HG03439 (cell line): ENCODE data around the gene ADGB.

Experiments used
- ATAC-seq: cut with Tn5 transposase; IDR thresholded peaks from one replicate; pipeline ENCODE4 v1.9.1; 2021; ENCODE audit warnings: mild to moderate bottlenecking, moderate library complexity; ENCODE audit not compliant: unreplicated experiment

Gene ADGB

DNA sequence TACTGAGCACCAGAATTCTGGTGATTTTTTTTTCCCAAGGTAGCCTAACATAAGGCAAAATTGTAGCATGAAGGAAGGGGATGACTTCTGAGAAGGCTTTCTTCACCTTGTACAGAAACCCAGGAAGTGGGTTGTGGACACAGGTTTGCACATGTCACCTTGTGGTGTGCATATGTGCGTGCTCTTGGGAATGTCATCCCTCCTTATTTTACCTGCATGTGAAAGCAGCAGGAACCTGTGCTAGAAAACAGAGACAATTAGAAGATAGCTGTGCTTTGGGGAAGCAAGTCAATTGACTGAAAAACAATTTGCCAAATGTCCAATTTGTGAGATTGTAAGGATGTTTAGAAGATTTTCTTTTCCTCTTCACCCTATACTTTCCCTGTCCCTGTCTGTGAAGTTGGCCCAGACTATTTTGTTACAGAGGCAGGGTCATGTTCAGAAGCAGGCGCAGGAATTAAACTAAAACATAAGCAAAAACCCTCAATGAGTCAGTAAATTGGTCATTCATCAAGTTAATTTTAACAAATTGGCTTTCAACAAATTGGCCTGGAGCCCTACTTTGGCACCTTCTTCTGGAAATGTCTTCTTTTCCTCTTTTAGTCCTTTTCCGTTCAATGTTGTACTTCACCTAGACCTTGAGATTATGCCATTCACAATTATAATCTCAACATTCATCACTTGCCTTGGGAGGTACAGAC lies 261.2 kb downstream of the ADGB start:
- ATAC-seq: no peak

DNA sequence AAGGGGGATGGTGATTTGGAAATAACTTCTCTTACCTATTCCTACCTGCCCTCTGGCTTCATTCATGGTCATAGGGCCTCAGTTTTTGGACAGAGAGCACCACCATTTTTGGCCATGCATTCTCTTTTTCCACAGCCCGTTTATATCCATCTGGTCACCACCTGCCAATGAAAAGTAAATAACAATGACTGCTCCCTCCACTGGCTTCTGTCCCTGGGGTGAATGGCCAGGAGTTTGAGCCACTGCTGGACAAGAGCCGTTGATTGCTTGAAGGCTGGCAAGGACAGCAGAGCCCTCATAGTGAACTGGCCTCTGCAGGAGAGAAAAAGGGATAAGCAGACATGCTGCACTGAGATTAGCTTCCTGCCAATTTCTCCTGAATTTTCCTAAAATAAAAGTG lies 261.8 kb downstream of the ADGB start:
- ATAC-seq: no peak

DNA sequence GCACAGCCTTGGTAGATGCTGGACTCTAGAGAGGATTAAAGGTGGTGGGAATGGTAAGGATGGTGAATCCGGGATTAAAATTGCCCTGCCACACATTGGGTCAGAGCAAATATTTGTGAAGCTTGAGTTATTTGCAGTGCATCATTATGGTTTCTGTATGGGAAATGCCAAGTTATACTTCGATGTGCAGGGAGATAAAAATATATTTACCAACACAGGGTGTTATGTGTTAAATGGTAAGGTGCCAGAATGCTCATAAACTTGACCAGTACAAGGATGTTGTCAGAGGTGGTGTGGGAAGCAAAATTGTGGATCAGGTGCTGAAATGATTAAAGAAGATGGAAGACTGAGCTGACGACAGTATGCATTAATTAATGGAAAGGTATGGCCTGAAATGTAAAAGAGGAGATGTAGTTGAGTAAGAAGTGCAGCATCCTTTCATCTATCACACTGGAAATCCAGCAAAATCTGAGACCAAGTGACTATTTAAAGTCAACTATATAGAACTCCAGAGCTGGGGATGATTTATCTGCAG lies 262.3 kb downstream of the ADGB start:
- ATAC-seq: no peak

DNA sequence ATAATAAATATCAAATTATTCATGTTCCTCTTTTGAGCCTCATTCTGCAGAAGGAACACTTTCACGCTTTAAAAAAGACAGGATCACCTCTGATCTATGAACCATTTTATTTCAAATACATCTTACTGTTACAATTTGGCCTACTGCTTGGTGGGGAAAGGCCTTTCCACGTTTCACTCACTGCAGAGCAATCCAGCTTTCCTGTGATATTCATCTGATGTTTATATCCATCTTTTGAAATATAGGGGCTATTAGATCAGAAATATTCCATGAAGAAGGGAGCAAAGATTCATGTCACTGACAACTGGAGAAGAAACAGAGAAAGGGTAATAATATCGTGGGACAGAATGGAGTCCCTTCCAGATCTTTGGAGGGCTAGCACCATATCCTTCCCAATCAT lies 262.9 kb downstream of the ADGB start:
- ATAC-seq: no peak

DNA sequence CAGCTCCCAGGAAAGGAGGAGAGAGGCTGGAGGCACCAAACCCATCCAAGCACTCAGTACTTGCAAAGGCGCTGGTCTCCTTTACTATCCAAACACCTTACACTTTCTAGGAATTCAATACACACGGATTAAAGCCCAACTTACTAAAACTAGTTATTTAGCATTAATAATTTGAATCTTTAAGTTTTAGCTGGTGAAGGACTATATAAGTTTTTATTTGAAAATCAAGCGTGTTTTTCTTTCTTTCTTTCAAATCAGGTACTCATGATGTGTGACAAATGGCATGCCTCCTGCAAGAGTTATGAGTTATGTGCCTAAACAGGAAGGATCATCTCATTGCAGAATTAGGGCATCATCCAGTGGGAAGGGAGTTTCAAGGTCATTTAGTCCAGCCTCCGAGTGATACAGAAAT lies 263.7 kb downstream of the ADGB start:
- no peak for ATAC-seq

DNA sequence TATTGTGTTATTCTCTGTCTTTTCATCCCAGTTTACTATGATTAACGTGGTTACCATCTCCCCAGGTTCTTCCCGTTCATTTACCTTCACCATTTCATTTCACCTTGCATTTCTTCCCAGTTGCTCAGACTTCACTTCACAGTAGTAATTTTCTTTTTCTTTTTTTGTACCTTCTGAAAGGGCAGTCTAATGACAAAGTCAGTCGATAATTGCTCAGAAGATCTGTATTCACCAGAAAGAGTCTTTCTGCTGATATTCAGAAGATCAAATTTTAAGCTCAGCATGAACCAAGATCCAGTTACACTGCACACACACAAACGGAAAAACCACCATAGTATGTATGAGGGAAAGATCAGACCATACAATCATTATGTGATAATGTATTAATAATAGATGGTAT lies 265.5 kb downstream of the ADGB start:
- no peak for ATAC-seq

DNA sequence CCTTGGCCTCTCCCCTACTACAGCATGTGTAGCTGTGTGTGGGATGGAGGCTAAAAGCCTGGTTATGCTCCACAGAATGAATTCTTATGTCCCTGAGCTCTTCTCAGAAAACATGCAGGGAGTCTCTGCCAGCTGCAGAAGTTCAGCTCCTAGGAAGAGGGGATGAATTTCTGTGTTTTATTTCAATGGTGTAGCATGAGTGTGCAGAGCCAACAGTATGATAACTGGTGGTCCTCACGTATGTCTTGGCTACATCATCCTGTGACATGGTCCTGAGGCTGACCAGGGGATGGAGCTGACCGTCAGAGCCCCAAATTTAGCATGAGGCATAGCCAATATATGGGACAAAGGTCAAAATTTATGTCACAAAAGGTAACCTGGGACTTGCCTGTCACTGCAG lies 266.1 kb downstream of the ADGB start:
- ATAC-seq: no peak
